HAP-1 (cell line): ENCODE results near the gene ATP9B.

Source experiments
- DNase-seq, 2 experiments: peaks; one replicate each; pipeline ENCODE4 v3.0.0-alpha.2; 2016 to 2020; ENCODE audit warnings: low spot score in 2 of 2
- H3K27me3 ChIP-seq: fragments of 250-450 bp; sonication (Bioruptor Pico); 2 replicates; pipeline ENCODE4 v1.5.1; 2020; ENCODE audit warnings: low read depth, mild to moderate bottlenecking, moderate library complexity
- H3K36me3 ChIP-seq: fragments of 250-450 bp; sonication (Bioruptor Pico); replicated peaks from 2 replicates; pipeline ENCODE4 v1.5.1; 2020; ENCODE audit warnings: mild to moderate bottlenecking
- H3K4me1 ChIP-seq: fragments of 250-450 bp; sonication (Bioruptor Pico); 2 replicates; pipeline ENCODE4 v1.5.1; 2020; ENCODE audit warnings: mild to moderate bottlenecking
- H3K4me3 ChIP-seq: fragments of 250-450 bp; sonication (Bioruptor Pico); 2 replicates; pipeline ENCODE4 v1.5.1; 2020; ENCODE audit warnings: mild to moderate bottlenecking, moderate library complexity
- H3K9me3 ChIP-seq: fragments of 250-450 bp; sonication (Bioruptor Pico); 2 replicates; pipeline ENCODE4 v1.5.1; 2020; ENCODE audit warnings: mild to moderate bottlenecking, moderate library complexity
- in situ Hi-C: fragments of 300-500 bp; cut with MboI; formaldehyde crosslinking; loops from 3 replicates; pipeline ENCODE4 v1.14.3; 2020; ENCODE audit warnings: low sequenced_read_pairs, inconsistent platforms, mixed read lengths

ATP9B gene

GRCh38 chr18:79382681-79383387, 313.6 kb downstream of the ATP9B start:
- in situ Hi-C loops = no loop called here
- H3K27me3 ChIP-seq = no peaks in the 10 kb centered on the region
- DNase-seq = no peak

GRCh38 chr18:79383388-79384056, 314.3 kb downstream of the ATP9B start:
- Histone ChIP-seq H3K4me3 (no peak overlapping the region), H3K36me3 (no peaks in the 10 kb centered on the region), H3K9me3 (no peaks in the 10 kb centered on the region), H3K27me3 (no peaks in the 10 kb centered on the region), H3K4me1 (no peaks in the 10 kb centered on the region)
- no peak for DNase-seq
- in situ Hi-C loops = no loop called here

More at GRCh38 chr18:79382681-79383387, 313.6 kb downstream of the ATP9B start:
- no peaks in the 10 kb centered on the region for H3K4me1 ChIP-seq
- no peaks in the 10 kb centered on the region for H3K9me3 ChIP-seq
- no peaks in the 10 kb centered on the region for H3K36me3 ChIP-seq
- H3K4me3 ChIP-seq = no peak overlapping the region

GRCh38 chr18:79384151-79384807, 315.1 kb downstream of the ATP9B start:
- H3K9me3 ChIP-seq = no peaks in the 10 kb centered on the region
- in situ Hi-C loops = no loop called here

GRCh38 chr18:79384834-79385233, 315.6 kb downstream of the ATP9B start:
- DNase-seq = no peak
- Histone ChIP-seq H3K36me3 (no peaks in the 10 kb centered on the region), H3K27me3 (no peaks in the 10 kb centered on the region), H3K9me3 (no peaks in the 10 kb centered on the region), H3K4me3 (no peak overlapping the region), H3K4me1 (no peaks in the 10 kb centered on the region)
- in situ Hi-C loops = no loop called here

More at GRCh38 chr18:79384151-79384807, 315.1 kb downstream of the ATP9B start:
- Histone ChIP-seq H3K4me3 (no peak overlapping the region), H3K4me1 (no peaks in the 10 kb centered on the region), H3K27me3 (no peaks in the 10 kb centered on the region), H3K36me3 (no peaks in the 10 kb centered on the region)
- DNase-seq = no peak

- H3K4me1 ChIP-seq = no peaks in the 10 kb centered on the region
- no peaks in the 10 kb centered on the region for H3K27me3 ChIP-seq
- H3K36me3 ChIP-seq = no peaks in the 10 kb centered on the region
- H3K4me3 ChIP-seq = no peak overlapping the region
- H3K9me3 ChIP-seq = no peaks in the 10 kb centered on the region
- in situ Hi-C loops = no loop called here
- DNase-seq = no peak
These were observed 316.1 kb downstream of the ATP9B start for GRCh38 chr18:79385326-79385707.

- peak in 1 of 2 experiments; percentile 4 for DNase-seq
- no peaks in the 10 kb centered on the region for H3K27me3 ChIP-seq
- no peak overlapping the region for H3K4me3 ChIP-seq
- no peaks in the 10 kb centered on the region for H3K4me1 ChIP-seq
- in situ Hi-C loops = no loop called here
- no peaks in the 10 kb centered on the region for H3K9me3 ChIP-seq
- no peaks in the 10 kb centered on the region for H3K36me3 ChIP-seq
These were observed 316.6 kb downstream of the ATP9B start for GRCh38 chr18:79385708-79386341.

- H3K27me3 ChIP-seq = no peaks in the 10 kb centered on the region
- H3K4me3 ChIP-seq = no peak overlapping the region
- in situ Hi-C loops = no loop called here
- H3K9me3 ChIP-seq = no peaks in the 10 kb centered on the region
- no peaks in the 10 kb centered on the region for H3K4me1 ChIP-seq
- no peaks in the 10 kb centered on the region for H3K36me3 ChIP-seq
- peak in 1 of 2 experiments; percentile 3 for DNase-seq
These were observed 317.4 kb downstream of the ATP9B start for GRCh38 chr18:79386547-79386946.

GRCh38 chr18:79387214-79387613, 318.0 kb downstream of the ATP9B start:
- no peaks in the 10 kb centered on the region for H3K9me3 ChIP-seq
- H3K36me3 ChIP-seq = no peaks in the 10 kb centered on the region
- in situ Hi-C loops = no loop called here
- H3K27me3 ChIP-seq = no peaks in the 10 kb centered on the region
- DNase-seq = peak in 1 of 2 experiments; percentile 4
- H3K4me1 ChIP-seq = no peaks in the 10 kb centered on the region
- no peak overlapping the region for H3K4me3 ChIP-seq

GRCh38 chr18:79387615-79388014, 318.4 kb downstream of the ATP9B start:
- no peak overlapping the region for H3K4me3 ChIP-seq
- H3K4me1 ChIP-seq = no peaks in the 10 kb centered on the region
- no peak for DNase-seq
- in situ Hi-C loops = no loop called here
- no peaks in the 10 kb centered on the region for H3K36me3 ChIP-seq
- no peaks in the 10 kb centered on the region for H3K9me3 ChIP-seq
- no peaks in the 10 kb centered on the region for H3K27me3 ChIP-seq

- no peaks in the 10 kb centered on the region for H3K27me3 ChIP-seq
- in situ Hi-C loops = no loop called here
- no peaks in the 10 kb centered on the region for H3K4me1 ChIP-seq
- DNase-seq = peak in 1 of 2 experiments; percentile 3
- H3K4me3 ChIP-seq = no peak overlapping the region
- no peaks in the 10 kb centered on the region for H3K36me3 ChIP-seq
- no peaks in the 10 kb centered on the region for H3K9me3 ChIP-seq
These were observed 318.8 kb downstream of the ATP9B start for GRCh38 chr18:79388043-79388442.

- in situ Hi-C loops = no loop called here
- no peaks in the 10 kb centered on the region for H3K9me3 ChIP-seq
- DNase-seq = peak in 1 of 2 experiments; percentile 5
- peaks cover 7% of the 10 kb centered on the region for H3K4me1 ChIP-seq
- H3K4me3 ChIP-seq = no peak overlapping the region
- H3K27me3 ChIP-seq = no peaks in the 10 kb centered on the region
- H3K36me3 ChIP-seq = no peaks in the 10 kb centered on the region
These were observed 320.5 kb downstream of the ATP9B start for GRCh38 chr18:79389689-79390088.

GRCh38 chr18:79392226-79392625, 323.0 kb downstream of the ATP9B start:
- Histone ChIP-seq H3K4me1 (peaks cover 15% of the 10 kb centered on the region), H3K4me3 (no peak overlapping the region), H3K9me3 (no peaks in the 10 kb centered on the region), H3K27me3 (no peaks in the 10 kb centered on the region), H3K36me3 (no peaks in the 10 kb centered on the region)
- no peak for DNase-seq
- in situ Hi-C loops = no loop called here

- DNase-seq = no peak
- peaks cover 16% of the 10 kb centered on the region for H3K4me1 ChIP-seq
- no peaks in the 10 kb centered on the region for H3K9me3 ChIP-seq
- H3K27me3 ChIP-seq = no peaks in the 10 kb centered on the region
- no peaks in the 10 kb centered on the region for H3K36me3 ChIP-seq
- H3K4me3 ChIP-seq = peak overlapping the region; percentile 30
- in situ Hi-C loops = no loop called here
These were observed 324.0 kb downstream of the ATP9B start for GRCh38 chr18:79393181-79393634.
